Sigmoid colon (tissue), 4 donors: ENCODE measurements around the gene VPS54.

Experiments
- EP300 ChIP-seq, 4 donors: sonication (generic); formaldehyde crosslinking; IDR thresholded peaks; one replicate each; pipeline ENCODE4 v1.6.1; 2017; ENCODE audit warnings: antibody characterized with exemption in 4 of 4
- POLR2A ChIP-seq, 2 donors: fragments of 450-650 bp; IDR thresholded peaks; one replicate each; pipeline ENCODE4 v1.6.1; 2016; ENCODE audit warnings: antibody characterized with exemption in 2 of 2, mild to moderate bottlenecking in 2 of 2, moderate library complexity in 2 of 2
- POLR2AphosphoS5 ChIP-seq, 4 donors: sonication (generic); formaldehyde crosslinking; IDR thresholded peaks; one replicate each; pipeline ENCODE4 v1.6.1; 2017; ENCODE audit warnings: antibody characterized with exemption in 4 of 4
- TF ChIP-seq, protein P1 (sequence below), 4 experiments: fragments of 450-650 bp in 3 of 4; fragments of 200-600 bp in 1 of 4; IDR thresholded peaks; one replicate each; pipeline ENCODE4 v1.5.1; 2016 to 2019; ENCODE audit warnings: antibody characterized with exemption in 4 of 4, mild to moderate bottlenecking in 3 of 4, moderate library complexity in 2 of 4

GRCh38 chr2:63926815-63927214 is 92.4 kb downstream of the VPS54 start:
- TF ChIP-seq, protein P1, sequence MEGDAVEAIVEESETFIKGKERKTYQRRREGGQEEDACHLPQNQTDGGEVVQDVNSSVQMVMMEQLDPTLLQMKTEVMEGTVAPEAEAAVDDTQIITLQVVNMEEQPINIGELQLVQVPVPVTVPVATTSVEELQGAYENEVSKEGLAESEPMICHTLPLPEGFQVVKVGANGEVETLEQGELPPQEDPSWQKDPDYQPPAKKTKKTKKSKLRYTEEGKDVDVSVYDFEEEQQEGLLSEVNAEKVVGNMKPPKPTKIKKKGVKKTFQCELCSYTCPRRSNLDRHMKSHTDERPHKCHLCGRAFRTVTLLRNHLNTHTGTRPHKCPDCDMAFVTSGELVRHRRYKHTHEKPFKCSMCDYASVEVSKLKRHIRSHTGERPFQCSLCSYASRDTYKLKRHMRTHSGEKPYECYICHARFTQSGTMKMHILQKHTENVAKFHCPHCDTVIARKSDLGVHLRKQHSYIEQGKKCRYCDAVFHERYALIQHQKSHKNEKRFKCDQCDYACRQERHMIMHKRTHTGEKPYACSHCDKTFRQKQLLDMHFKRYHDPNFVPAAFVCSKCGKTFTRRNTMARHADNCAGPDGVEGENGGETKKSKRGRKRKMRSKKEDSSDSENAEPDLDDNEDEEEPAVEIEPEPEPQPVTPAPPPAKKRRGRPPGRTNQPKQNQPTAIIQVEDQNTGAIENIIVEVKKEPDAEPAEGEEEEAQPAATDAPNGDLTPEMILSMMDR (IDR thresholded peaks at IDR 0.05): no peak
- no peak for TF ChIP-seq POLR2A (IDR thresholded peaks at IDR 0.05)
- TF ChIP-seq POLR2AphosphoS5 (IDR thresholded peaks at IDR 0.05): no peak
- no peak for TF ChIP-seq EP300 (IDR thresholded peaks at IDR 0.05)
